Astrocyte of the spinal cord (primary cell): ENCODE measurements around the gene TOR3A.
"Not testable (repeated sequence)": the region's sequence is repeated elsewhere in the genome, so short reads cannot be mapped to it uniquely, and the experiment has no call there.

Experiments used
- DNase-seq: peaks from one replicate; pipeline ENCODE4 v3.0.0; 2011; ENCODE audit warnings: low read depth, low spot score
- H3K4me3 ChIP-seq: 2 replicates; pipeline ENCODE4 v1.5.1; 2011; ENCODE audit warnings: low read depth, mild to moderate bottlenecking, low read length, moderate library complexity
- in situ Hi-C: cut with HindIII; loops from 2 replicates; pipeline ENCODE4 v1.10.0; 2017; ENCODE audit warnings: low sequenced_read_pairs
- TF ChIP-seq, protein P1 (sequence below): IDR thresholded peaks from 2 replicates; pipeline ENCODE4 v1.5.1; 2012; ENCODE audit warnings: low read depth, mild to moderate bottlenecking, low read length, inconsistent platforms

Gene TOR3A

DNA sequence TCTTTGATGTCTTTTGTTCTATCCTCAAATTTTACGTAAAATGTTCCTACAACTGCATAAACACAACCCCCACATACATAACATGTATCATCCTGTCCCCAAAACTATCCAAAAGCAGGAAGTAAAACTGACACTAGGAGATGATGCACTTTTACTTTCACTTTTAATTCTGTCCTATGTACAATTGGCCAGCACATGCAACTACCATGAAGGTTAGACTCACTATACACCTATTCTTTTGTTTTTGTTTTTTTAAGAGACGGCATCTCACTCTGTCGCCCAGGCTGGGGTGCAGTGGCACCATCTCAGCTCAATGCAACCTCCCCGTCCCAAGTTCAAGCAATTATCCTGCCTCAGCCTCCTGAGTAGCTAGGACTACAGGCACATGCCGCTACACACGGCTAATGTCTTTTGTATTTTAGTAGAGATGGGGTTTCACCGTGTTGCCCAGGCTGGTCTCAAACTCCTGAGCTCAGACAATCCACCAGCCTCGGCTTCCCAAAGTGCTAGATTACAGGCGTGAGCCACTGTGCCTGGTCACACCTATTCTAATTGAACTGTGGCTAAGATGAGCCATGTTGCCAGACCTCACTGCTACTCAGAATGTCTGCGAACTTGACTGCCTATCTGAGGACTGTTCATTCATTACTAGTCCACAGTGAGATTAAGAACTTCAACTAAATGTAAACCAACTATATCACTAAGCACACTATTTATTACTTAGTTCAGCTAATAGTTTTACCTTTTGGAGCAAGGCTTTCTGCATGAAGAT lies 48.0 kb downstream of the TOR3A start:
- no peak overlapping the region for H3K4me3 ChIP-seq
- DNase-seq = peak; percentile 45
- in situ Hi-C loops = no loop called here
- TF ChIP-seq, protein P1, sequence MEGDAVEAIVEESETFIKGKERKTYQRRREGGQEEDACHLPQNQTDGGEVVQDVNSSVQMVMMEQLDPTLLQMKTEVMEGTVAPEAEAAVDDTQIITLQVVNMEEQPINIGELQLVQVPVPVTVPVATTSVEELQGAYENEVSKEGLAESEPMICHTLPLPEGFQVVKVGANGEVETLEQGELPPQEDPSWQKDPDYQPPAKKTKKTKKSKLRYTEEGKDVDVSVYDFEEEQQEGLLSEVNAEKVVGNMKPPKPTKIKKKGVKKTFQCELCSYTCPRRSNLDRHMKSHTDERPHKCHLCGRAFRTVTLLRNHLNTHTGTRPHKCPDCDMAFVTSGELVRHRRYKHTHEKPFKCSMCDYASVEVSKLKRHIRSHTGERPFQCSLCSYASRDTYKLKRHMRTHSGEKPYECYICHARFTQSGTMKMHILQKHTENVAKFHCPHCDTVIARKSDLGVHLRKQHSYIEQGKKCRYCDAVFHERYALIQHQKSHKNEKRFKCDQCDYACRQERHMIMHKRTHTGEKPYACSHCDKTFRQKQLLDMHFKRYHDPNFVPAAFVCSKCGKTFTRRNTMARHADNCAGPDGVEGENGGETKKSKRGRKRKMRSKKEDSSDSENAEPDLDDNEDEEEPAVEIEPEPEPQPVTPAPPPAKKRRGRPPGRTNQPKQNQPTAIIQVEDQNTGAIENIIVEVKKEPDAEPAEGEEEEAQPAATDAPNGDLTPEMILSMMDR = no peak

DNA sequence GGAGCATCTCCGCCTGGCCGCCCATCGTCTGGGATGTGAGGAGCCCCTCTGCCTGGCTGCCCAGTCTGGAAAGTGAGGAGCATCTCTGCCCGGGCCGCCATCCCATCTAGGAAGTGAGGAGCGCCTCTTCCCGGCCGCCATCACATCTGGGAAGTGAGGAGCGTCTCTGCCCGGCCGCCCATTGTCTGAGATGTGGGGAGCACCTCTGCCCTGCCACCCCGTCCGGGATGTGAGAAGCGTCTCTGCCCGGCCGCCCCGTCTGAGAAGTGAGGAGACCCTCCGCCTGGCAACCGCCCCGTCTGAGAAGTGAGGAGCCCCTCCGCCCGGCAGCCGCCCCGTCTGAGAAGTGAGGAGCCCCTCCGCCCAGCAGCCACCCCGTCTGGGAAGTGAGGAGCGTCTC lies 53.3 kb downstream of the TOR3A start:
- in situ Hi-C loops, DNase-seq, H3K4me3 ChIP-seq: not testable (repeated sequence)

DNA sequence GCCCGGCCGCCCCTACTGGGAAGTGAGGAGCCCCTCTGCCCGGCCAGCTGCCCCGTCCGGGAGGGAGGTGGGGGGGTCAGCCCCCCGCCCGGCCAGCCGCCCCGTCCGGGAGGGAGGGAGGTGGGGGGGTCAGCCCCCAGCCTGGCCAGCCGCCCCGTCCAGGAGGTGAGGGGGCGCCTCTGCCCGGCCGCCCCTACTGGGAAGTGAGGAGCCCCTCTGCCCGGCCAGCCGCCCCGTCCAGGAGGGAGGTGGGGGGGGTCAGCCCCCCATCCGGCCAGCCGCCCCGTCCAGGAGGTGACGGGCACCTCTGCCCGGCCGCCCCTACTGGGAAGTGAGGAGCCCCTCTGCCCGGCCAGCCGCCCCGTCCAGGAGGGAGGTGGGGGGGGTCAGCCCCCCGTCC lies 53.8 kb downstream of the TOR3A start:
- H3K4me3 ChIP-seq, in situ Hi-C loops, DNase-seq: not testable (repeated sequence)

DNA sequence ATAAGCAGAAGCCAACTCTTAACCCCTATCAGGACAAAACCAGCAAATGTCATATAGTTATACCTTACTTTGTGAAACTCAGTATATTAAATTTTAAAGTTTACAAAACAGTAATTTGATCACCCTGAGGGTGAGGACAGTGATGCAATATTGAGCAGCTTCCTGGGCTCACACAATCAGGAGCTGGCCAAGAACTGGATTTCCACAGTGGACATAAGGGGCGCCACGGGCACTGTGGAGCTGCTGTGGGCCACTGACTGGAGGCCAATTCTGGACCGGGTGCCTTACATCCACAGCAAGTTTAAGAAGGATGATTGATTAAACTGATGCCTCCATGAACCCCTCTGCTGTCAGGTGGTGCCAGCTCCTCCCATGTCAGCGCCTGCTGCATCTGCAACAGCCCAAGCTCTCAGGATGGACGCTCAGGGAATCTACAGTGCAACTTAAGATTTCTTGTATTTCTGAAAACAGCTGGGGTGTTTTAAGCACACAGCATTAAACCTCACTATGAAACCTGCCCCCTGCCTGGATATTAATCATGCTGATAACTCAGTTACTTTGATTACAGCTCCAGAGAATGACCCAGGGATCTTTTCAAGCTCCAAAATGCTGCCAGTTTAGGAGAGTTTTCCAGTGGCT lies 55.9 kb downstream of the TOR3A start:
- TF ChIP-seq, protein P1 = no peak

DNA sequence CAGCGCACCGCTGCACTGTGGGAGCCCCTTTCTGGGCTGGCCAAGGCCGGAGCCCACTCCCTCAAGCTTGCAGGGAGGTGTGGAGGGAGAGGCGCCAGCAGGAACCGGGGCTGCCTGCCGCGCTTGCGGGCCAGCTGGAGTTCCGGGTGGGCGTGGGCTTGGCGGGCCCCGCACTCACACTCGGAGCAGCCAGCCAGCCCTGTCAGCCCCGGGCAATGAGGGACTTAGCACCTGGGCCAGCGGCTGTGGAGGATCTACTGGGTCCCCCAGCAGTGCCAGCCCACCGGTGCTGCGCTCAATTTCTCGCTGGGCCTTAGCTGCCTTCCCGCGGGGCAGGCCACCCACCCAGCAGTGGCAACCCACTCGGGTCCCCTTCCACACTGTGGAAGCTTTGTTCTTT lies 56.9 kb downstream of the TOR3A start:
- in situ Hi-C loops = not testable (repeated sequence)

More for the DNA sequence above, 55.9 kb downstream of the TOR3A start:
- DNase-seq = no peak
- no peak overlapping the region for H3K4me3 ChIP-seq
- in situ Hi-C loops = no loop called here

DNA sequence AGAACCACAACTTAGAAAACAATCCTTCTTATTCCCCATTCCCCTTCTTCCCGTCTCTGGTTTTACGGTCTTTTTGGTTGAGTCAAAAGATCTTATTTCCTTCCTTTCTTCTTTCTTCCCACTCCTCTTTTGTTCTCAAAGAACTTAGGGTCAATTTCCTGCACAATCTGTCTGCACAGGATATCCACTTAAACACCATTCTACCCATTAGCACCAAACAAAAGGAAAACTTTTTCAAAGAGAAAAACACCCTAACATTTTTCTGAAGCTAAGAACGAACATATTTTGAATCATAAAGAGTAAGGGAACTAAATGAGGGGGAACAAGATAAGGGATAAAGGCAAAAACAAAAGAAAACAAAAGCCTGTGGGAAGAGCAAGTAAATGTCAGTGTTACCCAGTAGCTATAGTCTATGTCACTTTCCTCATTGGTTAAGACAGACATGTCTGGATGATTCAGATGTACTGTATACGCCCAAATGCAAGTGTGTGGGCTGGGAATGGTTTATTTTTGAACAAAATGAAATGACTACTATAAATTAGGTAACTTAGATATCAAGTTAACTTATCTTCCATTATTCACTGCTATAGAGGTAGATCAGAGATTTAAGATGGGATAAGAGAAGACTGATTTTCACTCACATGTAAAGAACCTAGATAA lies 59.9 kb downstream of the TOR3A start:
- peak overlapping the region; percentile 85 for H3K4me3 ChIP-seq
- peak; percentile 85 for DNase-seq
- TF ChIP-seq, protein P1 = no peak
- in situ Hi-C loops = no loop called here

More for the DNA sequence above, 56.9 kb downstream of the TOR3A start:
- not testable (repeated sequence) for H3K4me3 ChIP-seq, DNase-seq

DNA sequence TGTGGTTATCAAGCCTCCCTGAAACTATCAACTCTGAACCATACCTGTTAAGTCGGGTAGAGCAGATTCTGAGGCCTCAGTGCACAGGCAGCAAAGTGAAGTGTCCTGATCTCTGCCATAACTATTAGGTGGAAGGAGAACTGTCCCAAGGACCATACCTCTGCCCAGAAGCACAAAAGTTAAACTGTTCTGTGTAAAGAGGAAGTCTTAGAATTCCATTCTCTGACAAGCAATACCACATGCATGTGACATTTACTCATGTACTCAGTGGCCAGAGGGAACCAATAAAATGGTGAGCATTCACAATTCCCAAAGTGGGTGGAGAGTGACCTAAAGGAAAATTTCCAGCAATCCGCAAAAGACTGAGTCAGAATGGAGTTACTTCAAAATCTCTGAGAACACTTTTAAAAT lies 61.0 kb downstream of the TOR3A start:
- peak; percentile 99 for DNase-seq
- peak overlapping the region; percentile 85 for H3K4me3 ChIP-seq
- in situ Hi-C loops = no loop called here
- TF ChIP-seq, protein P1 = no peak

DNA sequence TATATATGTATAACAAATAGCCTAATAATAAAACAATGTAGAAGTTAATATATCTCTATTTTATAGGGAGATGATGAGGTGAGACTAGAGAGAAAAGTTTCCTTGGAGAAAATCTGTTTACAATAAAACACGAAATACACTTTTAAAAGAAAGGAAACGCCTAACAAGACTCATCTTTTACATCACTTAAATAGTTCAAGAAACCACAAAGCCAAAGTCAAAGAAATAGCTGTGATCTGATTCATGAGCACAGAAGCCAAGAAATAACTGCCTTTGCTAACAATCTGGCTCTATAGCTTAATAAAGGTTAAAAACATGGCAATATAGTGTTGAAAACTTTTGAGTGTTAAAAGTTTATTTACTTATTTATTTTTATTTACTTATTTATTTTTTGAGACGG lies 61.5 kb downstream of the TOR3A start:
- DNase-seq = peak; percentile 97
- peak overlapping the region; percentile 85 for H3K4me3 ChIP-seq
- TF ChIP-seq, protein P1 = no peak
- in situ Hi-C loops = no loop called here
